Measurements from ENCODE around the gene ACTR1B.

ACTR1B gene

DNA sequence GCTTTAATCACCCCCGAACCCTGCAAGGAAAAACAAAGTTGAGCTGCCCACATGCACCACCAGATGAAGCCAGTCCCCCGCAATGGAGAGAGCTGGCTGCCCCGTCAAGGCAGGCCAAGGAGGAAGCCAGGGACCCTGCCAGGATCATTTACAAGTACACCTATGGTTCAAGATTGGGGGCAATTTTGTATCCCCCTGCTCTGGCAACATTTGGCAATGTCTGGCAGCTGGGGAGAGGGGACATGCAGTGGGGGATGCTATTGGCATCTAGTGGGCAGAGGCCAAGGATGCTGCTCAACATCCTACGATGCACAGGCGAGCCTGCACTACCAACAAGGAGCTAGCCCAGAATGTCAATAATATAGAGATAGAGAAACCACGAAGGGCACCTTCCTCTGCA is 1.9 kb downstream of the ACTR1B start:
- Histone ChIP-seq H2BK12ac (ENCODE audit: low read length) (no peak overlapping the region), H3K79me1 (ENCODE audit: low read depth, low read length) (peaks cover 18% of the 10 kb centered on the region), H3K4ac (ENCODE audit: low read length) (no peak overlapping the region), H3K9me3 (replicated peaks in 1 of 2; ENCODE audit: control insufficient read depth in 2 of 2, insufficient read depth in 1 of 2, low read depth in 1 of 2, low read length in 2 of 2) (no peaks in the 10 kb centered on the region), H3K27ac (replicated peaks; ENCODE audit: low read length) (no peak overlapping the region), H2BK15ac (ENCODE audit: low read length) (no peak overlapping the region), H2AFZ (ENCODE audit: low read length) (no peak overlapping the region), H2BK5ac (ENCODE audit: low read length) (no peak overlapping the region), H3K18ac (ENCODE audit: low read length) (no peak overlapping the region), H3K9ac (ENCODE audit: low read depth, low read length, poor library complexity) (no peak overlapping the region), H3K4me2 (ENCODE audit: insufficient read depth, low read length, poor library complexity, severe bottlenecking) (no peak overlapping the region), H3K4me1 (ENCODE audit: control insufficient read depth in 2 of 2, insufficient read depth in 1 of 2, low read depth in 1 of 2, low read length in 2 of 2) (peaks cover 8 to 12% of the 10 kb centered on the region in 2 donors), H3K23ac (ENCODE audit: low read depth, low read length, poor library complexity) (no peak overlapping the region), H3K27me3 (ENCODE audit: control insufficient read depth in 3 of 3, insufficient read depth in 3 of 3, low read depth in 1 of 3, low read length in 3 of 3) (no peaks in the 10 kb centered on the region), H2AK5ac (ENCODE audit: low read depth, low read length) (no peak overlapping the region), H4K8ac (ENCODE audit: low read depth, low read length) (no peak overlapping the region), H3K4me3 (ENCODE audit: low read length in 2 of 2) (no peak overlapping the region), H2BK120ac (ENCODE audit: low read depth, low read length) (no peak overlapping the region), H4K91ac (ENCODE audit: low read depth, low read length, poor library complexity) (no peak overlapping the region), H3K36me3 (replicated peaks in 1 of 2; ENCODE audit: control insufficient read depth in 2 of 2, insufficient read depth in 2 of 2, low read length in 2 of 2) (peaks cover 23 to 40% of the 10 kb centered on the region in 2 donors), H3K14ac (ENCODE audit: low read length) (no peak overlapping the region)
- DNase-seq (ENCODE audit: low spot score), result no peak
- WGBS, 2 donors (ENCODE audit: extremely low coverage in 2 of 2, insufficient read length in 2 of 2, insufficient replicate concordance in 1 of 2), result no CpG with 5 or more reads among the region's 6 CpGs

DNA sequence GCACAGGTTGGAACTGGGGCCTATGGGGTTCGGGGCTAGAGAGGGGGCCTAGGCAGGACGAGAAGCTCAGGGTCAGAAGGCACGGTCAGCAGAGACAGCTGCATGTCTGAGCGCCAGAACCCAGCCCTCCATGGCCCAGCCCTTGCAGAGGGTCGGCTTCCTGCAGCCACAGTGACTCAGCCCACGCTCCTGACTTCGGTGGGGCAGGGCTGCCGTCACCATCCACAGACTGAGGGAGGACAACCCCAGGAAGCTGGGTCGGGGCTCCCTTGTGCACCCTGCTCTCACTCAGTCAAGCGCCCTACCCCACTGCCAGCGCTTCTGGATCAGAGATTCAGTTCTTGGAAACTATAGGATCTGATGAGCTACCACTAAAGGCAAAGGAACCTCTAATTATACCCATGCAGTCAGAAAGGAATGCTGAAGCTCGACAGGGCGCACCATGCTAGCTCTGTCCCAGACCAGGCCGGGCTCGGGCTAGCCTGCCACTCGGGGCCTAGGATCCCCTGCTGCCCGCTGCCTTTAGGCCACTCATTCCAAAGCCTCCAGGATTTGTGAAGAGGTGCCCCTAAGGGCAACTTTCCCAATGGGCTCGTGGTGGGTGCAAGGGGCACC is 3.0 kb downstream of the ACTR1B start:
- Histone ChIP-seq H3K4ac (ENCODE audit: low read length) (no peak overlapping the region), H3K4me2 (ENCODE audit: insufficient read depth, low read length, poor library complexity, severe bottlenecking) (no peak overlapping the region), H3K4me1 (ENCODE audit: control insufficient read depth in 2 of 2, insufficient read depth in 1 of 2, low read depth in 1 of 2, low read length in 2 of 2) (peaks cover 8 to 12% of the 10 kb centered on the region in 2 donors), H2BK15ac (ENCODE audit: low read length) (no peak overlapping the region), H3K9me3 (replicated peaks in 1 of 2; ENCODE audit: control insufficient read depth in 2 of 2, insufficient read depth in 1 of 2, low read depth in 1 of 2, low read length in 2 of 2) (no peaks in the 10 kb centered on the region), H3K27ac (replicated peaks; ENCODE audit: low read length) (no peak overlapping the region), H2BK12ac (ENCODE audit: low read length) (no peak overlapping the region), H3K23ac (ENCODE audit: low read depth, low read length, poor library complexity) (peak overlapping the region; percentile 18), H2BK5ac (ENCODE audit: low read length) (peak overlapping the region; percentile 39), H3K27me3 (ENCODE audit: control insufficient read depth in 3 of 3, insufficient read depth in 3 of 3, low read depth in 1 of 3, low read length in 3 of 3) (no peaks in the 10 kb centered on the region), H3K9ac (ENCODE audit: low read depth, low read length, poor library complexity) (no peak overlapping the region), H2BK120ac (ENCODE audit: low read depth, low read length) (no peak overlapping the region), H3K4me3 (ENCODE audit: low read length in 2 of 2) (no peak overlapping the region), H3K14ac (ENCODE audit: low read length) (no peak overlapping the region), H4K91ac (ENCODE audit: low read depth, low read length, poor library complexity) (no peak overlapping the region), H3K18ac (ENCODE audit: low read length) (peak overlapping the region; percentile 37), H2AFZ (ENCODE audit: low read length) (no peak overlapping the region), H3K36me3 (replicated peaks in 1 of 2; ENCODE audit: control insufficient read depth in 2 of 2, insufficient read depth in 2 of 2, low read length in 2 of 2) (peaks cover 33 to 50% of the 10 kb centered on the region in 2 donors), H4K8ac (ENCODE audit: low read depth, low read length) (no peak overlapping the region), H3K79me1 (ENCODE audit: low read depth, low read length) (peaks cover 22% of the 10 kb centered on the region), H2AK5ac (ENCODE audit: low read depth, low read length) (peak overlapping the region; percentile 37)
- no peak for DNase-seq (ENCODE audit: low spot score)
- WGBS, 2 donors (ENCODE audit: extremely low coverage in 2 of 2, insufficient read length in 2 of 2, insufficient replicate concordance in 1 of 2), result no CpG with 5 or more reads among the region's 18 CpGs

DNA sequence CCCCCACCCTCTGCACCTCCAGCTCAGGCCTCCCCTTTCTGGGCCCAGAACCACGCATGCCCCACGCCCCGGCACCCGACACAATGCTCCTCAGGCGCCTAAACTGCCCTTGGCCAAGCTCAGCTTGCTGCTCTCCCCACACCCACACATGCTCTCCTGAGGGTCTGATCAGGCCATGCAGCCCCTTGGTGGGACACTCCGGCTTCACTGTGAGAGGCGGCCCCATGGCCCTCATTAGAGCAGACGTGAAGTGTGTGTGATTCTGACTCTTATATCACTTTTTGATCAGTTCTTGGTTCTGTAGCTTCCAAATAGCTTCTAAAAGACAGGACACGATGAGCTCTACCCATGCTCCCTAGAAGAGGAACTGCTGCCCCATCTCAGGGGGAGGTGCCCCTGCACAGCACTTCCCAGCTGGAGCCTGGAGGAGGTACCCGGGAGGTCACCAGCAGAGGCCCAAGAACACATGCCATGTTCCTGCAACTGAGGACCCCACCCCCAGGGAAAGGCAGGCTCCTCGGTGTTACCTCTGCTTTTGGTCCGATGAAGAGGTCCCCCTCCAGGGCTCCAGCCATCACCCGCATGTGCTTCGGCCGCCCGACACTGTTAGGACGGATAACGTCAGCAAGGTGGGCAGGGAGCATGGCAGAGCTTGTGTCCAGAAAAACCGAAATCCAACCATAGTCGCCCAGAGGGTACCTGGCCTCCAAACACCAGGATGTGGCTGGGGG is 3.6 kb downstream of the ACTR1B start:
- no peak overlapping the region for H3K4ac ChIP-seq (ENCODE audit: low read length)
- no peak overlapping the region for H3K18ac ChIP-seq (ENCODE audit: low read length)
- peak overlapping the region; percentile 37 for H2AK5ac ChIP-seq (ENCODE audit: low read depth, low read length)
- no CpG with 5 or more reads among the region's 20 CpGs for WGBS, 2 donors (ENCODE audit: extremely low coverage in 2 of 2, insufficient read length in 2 of 2, insufficient replicate concordance in 1 of 2)
- no peak overlapping the region for H3K4me2 ChIP-seq (ENCODE audit: insufficient read depth, low read length, poor library complexity, severe bottlenecking)
- H4K91ac ChIP-seq (ENCODE audit: low read depth, low read length, poor library complexity), result no peak overlapping the region
- peaks cover 23% of the 10 kb centered on the region for H3K79me1 ChIP-seq (ENCODE audit: low read depth, low read length)
- no peak overlapping the region for H3K14ac ChIP-seq (ENCODE audit: low read length)
- H3K4me3 ChIP-seq (ENCODE audit: low read length in 2 of 2), result no peak overlapping the region
- no peak overlapping the region for H2BK15ac ChIP-seq (ENCODE audit: low read length)
- H2BK12ac ChIP-seq (ENCODE audit: low read length), result no peak overlapping the region
- no peak overlapping the region for H3K27ac ChIP-seq (replicated peaks; ENCODE audit: low read length)
- peaks cover 2 to 3% of the 10 kb centered on the region in 2 donors for H3K9me3 ChIP-seq (replicated peaks in 1 of 2; ENCODE audit: control insufficient read depth in 2 of 2, insufficient read depth in 1 of 2, low read depth in 1 of 2, low read length in 2 of 2)
- H3K27me3 ChIP-seq (ENCODE audit: control insufficient read depth in 3 of 3, insufficient read depth in 3 of 3, low read depth in 1 of 3, low read length in 3 of 3), result no peaks in the 10 kb centered on the region
- no peak for DNase-seq (ENCODE audit: low spot score)
- H2BK120ac ChIP-seq (ENCODE audit: low read depth, low read length), result no peak overlapping the region
- peaks cover 8 to 12% of the 10 kb centered on the region in 2 donors for H3K4me1 ChIP-seq (ENCODE audit: control insufficient read depth in 2 of 2, insufficient read depth in 1 of 2, low read depth in 1 of 2, low read length in 2 of 2)
- H3K9ac ChIP-seq (ENCODE audit: low read depth, low read length, poor library complexity), result peak overlapping the region; percentile 50
- no peak overlapping the region for H2AFZ ChIP-seq (ENCODE audit: low read length)
- H3K23ac ChIP-seq (ENCODE audit: low read depth, low read length, poor library complexity), result peak overlapping the region; percentile 18
- H4K8ac ChIP-seq (ENCODE audit: low read depth, low read length), result no peak overlapping the region
- peaks cover 38 to 57% of the 10 kb centered on the region in 2 donors for H3K36me3 ChIP-seq (replicated peaks in 1 of 2; ENCODE audit: control insufficient read depth in 2 of 2, insufficient read depth in 2 of 2, low read length in 2 of 2)
- no peak overlapping the region for H2BK5ac ChIP-seq (ENCODE audit: low read length)

GRCh38 chr2:97659256-97660043 is 4.4 kb downstream of the ACTR1B start:
- H3K27me3 ChIP-seq (ENCODE audit: control insufficient read depth in 3 of 3, insufficient read depth in 3 of 3, low read depth in 1 of 3, low read length in 3 of 3), result no peaks in the 10 kb centered on the region
- H4K8ac ChIP-seq (ENCODE audit: low read depth, low read length), result no peak overlapping the region
- no peak overlapping the region for H3K14ac ChIP-seq (ENCODE audit: low read length)
- no CpG with 5 or more reads among the region's 29 CpGs for WGBS, 2 donors (ENCODE audit: extremely low coverage in 2 of 2, insufficient read length in 2 of 2, insufficient replicate concordance in 1 of 2)
- peaks cover 8% of the 10 kb centered on the region in 2 donors for H3K9me3 ChIP-seq (replicated peaks in 1 of 2; ENCODE audit: control insufficient read depth in 2 of 2, insufficient read depth in 1 of 2, low read depth in 1 of 2, low read length in 2 of 2)
- peak overlapping the region; percentile 12 for H3K23ac ChIP-seq (ENCODE audit: low read depth, low read length, poor library complexity)
- H3K4ac ChIP-seq (ENCODE audit: low read length), result no peak overlapping the region
- H2BK12ac ChIP-seq (ENCODE audit: low read length), result no peak overlapping the region
- H3K18ac ChIP-seq (ENCODE audit: low read length), result no peak overlapping the region
- no peak overlapping the region for H2BK15ac ChIP-seq (ENCODE audit: low read length)
- H3K79me1 ChIP-seq (ENCODE audit: low read depth, low read length), result peaks cover 23% of the 10 kb centered on the region
- H3K4me3 ChIP-seq (ENCODE audit: low read length in 2 of 2), result peak overlapping the region in 1 of 2 donors; percentile 27
- no peak overlapping the region for H4K91ac ChIP-seq (ENCODE audit: low read depth, low read length, poor library complexity)
- no peak overlapping the region for H2BK5ac ChIP-seq (ENCODE audit: low read length)
- no peak overlapping the region for H3K27ac ChIP-seq (replicated peaks; ENCODE audit: low read length)
- H3K4me1 ChIP-seq (ENCODE audit: control insufficient read depth in 2 of 2, insufficient read depth in 1 of 2, low read depth in 1 of 2, low read length in 2 of 2), result peaks cover 8 to 12% of the 10 kb centered on the region in 2 donors
- H3K36me3 ChIP-seq (replicated peaks in 1 of 2; ENCODE audit: control insufficient read depth in 2 of 2, insufficient read depth in 2 of 2, low read length in 2 of 2), result peaks cover 41 to 64% of the 10 kb centered on the region in 2 donors
- H3K4me2 ChIP-seq (ENCODE audit: insufficient read depth, low read length, poor library complexity, severe bottlenecking), result no peak overlapping the region
- H2BK120ac ChIP-seq (ENCODE audit: low read depth, low read length), result no peak overlapping the region
- no peak overlapping the region for H2AFZ ChIP-seq (ENCODE audit: low read length)
- H3K9ac ChIP-seq (ENCODE audit: low read depth, low read length, poor library complexity), result peak overlapping the region; percentile 50
- DNase-seq (ENCODE audit: low spot score), result no peak
- no peak overlapping the region for H2AK5ac ChIP-seq (ENCODE audit: low read depth, low read length)
